ENCODE data around the gene SH3RF1. TPM values are rescaled to one million over a fixed set of nuclear protein-coding genes. Genes with fewer than 3 reads are reported as not detected.

Gene SH3RF1
- total RNA-seq, 1 donor from 2014 or later, result 18.6 TPM

DNA sequence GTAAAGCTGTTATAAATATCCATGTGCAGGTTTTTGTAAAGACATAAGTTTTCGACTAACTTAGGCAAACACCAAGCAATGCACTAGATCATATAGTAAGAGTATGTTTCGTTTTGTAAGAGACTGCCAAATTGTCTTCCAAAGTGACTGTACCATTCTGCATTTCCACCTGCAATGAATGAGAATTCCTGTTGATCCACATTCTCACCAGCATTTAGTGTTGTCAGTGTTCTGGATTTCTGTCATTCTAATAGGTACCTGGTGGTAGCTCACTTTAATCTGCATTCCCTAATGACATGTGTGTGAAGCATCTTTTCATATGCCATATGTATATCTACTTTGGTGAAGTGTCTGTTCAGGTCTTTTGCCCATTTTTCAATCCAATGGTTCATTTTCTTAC lies 57.8 kb downstream of the SH3RF1 start:
- Mint-ChIP-seq H3K27ac (ENCODE audit: unreplicated experiment) (no peak overlapping the region), H3K4me1 (peaks cover 25% of the 10 kb centered on the region), H3K36me3 (ENCODE audit: low read depth) (peaks cover 37% of the 10 kb centered on the region), H3K9me3 (peaks cover 32% of the 10 kb centered on the region), H3K4me3 (no peak overlapping the region), H3K27me3 (ENCODE audit: low read depth) (no peaks in the 10 kb centered on the region)
- no peak for DNase-seq (ENCODE audit: low read depth, low spot score)
- TF ChIP-seq, protein P1, sequence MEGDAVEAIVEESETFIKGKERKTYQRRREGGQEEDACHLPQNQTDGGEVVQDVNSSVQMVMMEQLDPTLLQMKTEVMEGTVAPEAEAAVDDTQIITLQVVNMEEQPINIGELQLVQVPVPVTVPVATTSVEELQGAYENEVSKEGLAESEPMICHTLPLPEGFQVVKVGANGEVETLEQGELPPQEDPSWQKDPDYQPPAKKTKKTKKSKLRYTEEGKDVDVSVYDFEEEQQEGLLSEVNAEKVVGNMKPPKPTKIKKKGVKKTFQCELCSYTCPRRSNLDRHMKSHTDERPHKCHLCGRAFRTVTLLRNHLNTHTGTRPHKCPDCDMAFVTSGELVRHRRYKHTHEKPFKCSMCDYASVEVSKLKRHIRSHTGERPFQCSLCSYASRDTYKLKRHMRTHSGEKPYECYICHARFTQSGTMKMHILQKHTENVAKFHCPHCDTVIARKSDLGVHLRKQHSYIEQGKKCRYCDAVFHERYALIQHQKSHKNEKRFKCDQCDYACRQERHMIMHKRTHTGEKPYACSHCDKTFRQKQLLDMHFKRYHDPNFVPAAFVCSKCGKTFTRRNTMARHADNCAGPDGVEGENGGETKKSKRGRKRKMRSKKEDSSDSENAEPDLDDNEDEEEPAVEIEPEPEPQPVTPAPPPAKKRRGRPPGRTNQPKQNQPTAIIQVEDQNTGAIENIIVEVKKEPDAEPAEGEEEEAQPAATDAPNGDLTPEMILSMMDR (conservative IDR thresholded peaks at IDR 0.05), result no peak

DNA sequence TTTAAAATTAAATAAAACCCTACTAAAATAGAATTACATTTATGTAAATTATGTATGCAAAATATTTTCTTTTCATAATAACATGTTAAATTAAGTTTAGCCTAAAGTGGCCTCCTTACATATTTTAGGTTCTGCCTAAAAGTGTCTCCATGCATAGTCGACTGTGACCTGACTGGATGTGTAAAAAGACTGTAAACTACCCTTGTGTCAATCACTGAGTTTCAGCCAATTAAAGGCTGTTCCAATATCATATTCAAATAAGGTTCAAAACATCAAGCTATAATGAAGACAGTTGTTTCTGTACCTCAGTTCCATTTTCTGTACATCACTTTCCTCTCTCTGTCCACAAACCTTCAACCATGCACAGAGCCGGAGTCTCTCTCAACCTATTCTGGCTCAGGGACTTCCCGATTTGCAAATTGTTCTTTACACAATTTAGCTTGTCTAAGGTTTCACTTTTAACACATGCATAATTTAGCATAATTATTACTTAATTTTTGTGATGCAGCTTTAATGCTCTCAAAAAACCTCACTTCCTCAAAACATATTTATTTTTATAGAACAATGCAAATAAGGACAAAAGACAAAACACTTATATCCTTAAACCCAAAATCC lies 60.1 kb downstream of the SH3RF1 start:
- Mint-ChIP-seq H3K27me3 (ENCODE audit: low read depth) (no peaks in the 10 kb centered on the region), H3K9me3 (peaks cover 32% of the 10 kb centered on the region), H3K36me3 (ENCODE audit: low read depth) (peaks cover 35% of the 10 kb centered on the region), H3K27ac (ENCODE audit: unreplicated experiment) (no peak overlapping the region), H3K4me1 (peaks cover 37% of the 10 kb centered on the region), H3K4me3 (no peak overlapping the region)
- no peak for DNase-seq (ENCODE audit: low read depth, low spot score)
- TF ChIP-seq, protein P1 (conservative IDR thresholded peaks at IDR 0.05), result no peak

DNA sequence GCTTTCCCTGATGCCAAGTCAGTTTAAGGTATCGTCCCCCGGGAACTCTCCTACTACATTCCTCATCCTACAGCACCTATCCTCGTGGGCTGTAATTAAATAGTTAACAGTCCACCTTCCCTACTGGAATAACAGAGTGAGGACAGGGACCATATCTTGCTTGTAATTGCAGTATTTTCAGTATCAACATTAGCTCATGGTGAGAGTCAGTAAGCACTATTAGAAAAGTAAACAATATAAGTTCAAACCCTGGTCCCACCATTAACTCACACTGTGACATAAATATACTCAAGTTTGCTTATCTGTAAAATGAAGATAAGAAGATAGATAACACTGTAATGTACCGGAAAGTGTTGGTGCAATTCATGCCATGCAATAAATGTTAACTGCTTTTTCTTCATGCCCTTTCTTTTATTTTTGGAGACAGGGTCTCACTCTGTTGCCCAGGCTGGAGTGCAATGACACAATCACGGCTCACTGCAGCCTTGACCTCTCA lies 61.3 kb downstream of the SH3RF1 start:
- Mint-ChIP-seq H3K36me3 (ENCODE audit: low read depth) (peaks cover 25% of the 10 kb centered on the region), H3K27ac (ENCODE audit: unreplicated experiment) (no peak overlapping the region), H3K4me3 (peak overlapping the region; percentile 41), H3K27me3 (ENCODE audit: low read depth) (no peaks in the 10 kb centered on the region), H3K9me3 (peaks cover 28% of the 10 kb centered on the region), H3K4me1 (peaks cover 37% of the 10 kb centered on the region)
- TF ChIP-seq, protein P1 (conservative IDR thresholded peaks at IDR 0.05), result no peak
- DNase-seq (ENCODE audit: low read depth, low spot score), result no peak

DNA sequence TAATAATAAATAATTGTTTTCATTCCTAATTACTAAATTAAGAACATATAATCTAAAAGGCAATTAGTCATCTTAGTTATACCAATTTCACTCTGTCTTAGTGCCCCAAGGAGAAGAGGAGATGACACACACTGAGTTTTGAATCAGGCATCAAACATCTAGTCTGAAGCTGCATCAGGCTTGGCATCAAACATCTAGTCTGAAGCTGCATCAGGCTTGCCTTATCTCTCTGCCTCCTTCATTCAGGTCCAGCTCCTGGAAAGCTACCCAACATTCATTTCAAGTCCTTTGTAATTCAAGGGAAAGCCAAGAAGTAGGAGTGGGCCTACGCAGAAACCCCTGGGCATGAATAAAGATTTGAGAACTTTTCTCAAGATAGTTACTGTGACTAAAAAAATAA lies 62.2 kb downstream of the SH3RF1 start:
- TF ChIP-seq, protein P1 (conservative IDR thresholded peaks at IDR 0.05), result no peak
- H3K4me1 Mint-ChIP-seq, result peaks cover 37% of the 10 kb centered on the region
- peak overlapping the region; percentile 70 for H3K27ac Mint-ChIP-seq (ENCODE audit: unreplicated experiment)
- no peak overlapping the region for H3K4me3 Mint-ChIP-seq
- peaks cover 21% of the 10 kb centered on the region for H3K9me3 Mint-ChIP-seq
- no peak for DNase-seq (ENCODE audit: low read depth, low spot score)
- H3K36me3 Mint-ChIP-seq (ENCODE audit: low read depth), result peaks cover 16% of the 10 kb centered on the region
- H3K27me3 Mint-ChIP-seq (ENCODE audit: low read depth), result no peaks in the 10 kb centered on the region

DNA sequence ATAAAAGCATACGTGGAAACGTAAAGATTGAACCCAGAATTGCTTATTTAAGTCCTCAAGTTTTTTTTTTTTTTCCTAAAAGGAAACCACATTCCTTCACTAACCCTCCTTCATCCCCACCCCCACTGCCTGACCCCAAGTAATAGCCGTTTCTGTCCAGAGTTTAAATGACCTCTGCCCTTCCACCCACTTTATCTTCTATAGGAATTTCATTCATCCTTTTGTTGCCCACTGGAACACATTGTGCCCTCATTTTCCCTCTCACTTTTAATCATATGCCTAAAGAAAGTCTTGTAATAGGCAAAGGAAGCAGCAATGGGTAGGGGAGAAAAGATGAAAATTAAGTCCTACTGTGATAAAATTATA lies 62.7 kb downstream of the SH3RF1 start:
- H3K4me1 Mint-ChIP-seq, result peaks cover 37% of the 10 kb centered on the region
- TF ChIP-seq, protein P1 (conservative IDR thresholded peaks at IDR 0.05), result no peak
- H3K36me3 Mint-ChIP-seq (ENCODE audit: low read depth), result peaks cover 12% of the 10 kb centered on the region
- no peak overlapping the region for H3K27ac Mint-ChIP-seq (ENCODE audit: unreplicated experiment)
- no peak for DNase-seq (ENCODE audit: low read depth, low spot score)
- H3K4me3 Mint-ChIP-seq, result peak overlapping the region; percentile 61
- peaks cover 16% of the 10 kb centered on the region for H3K9me3 Mint-ChIP-seq
- H3K27me3 Mint-ChIP-seq (ENCODE audit: low read depth), result no peaks in the 10 kb centered on the region
